Activated gamma-delta T cell treated with anti-CD3 and anti-CD28 coated beads, Interleukin-2, amount 50 U/mL, for 16 hours (primary cell): Measurements from ENCODE around the gene PYHIN1.
"Not testable (repeated sequence)": the region's sequence is repeated elsewhere in the genome, so short reads cannot be mapped to it uniquely, and the experiment has no call there.

Experiments used
- DNase-seq: peaks from one replicate; pipeline ENCODE4 v3.0.0-alpha.2; 2020; ENCODE audit warnings: low read depth

PYHIN1 gene

GRCh38 chr1:158979229-158979628 is 47.9 kb downstream of the PYHIN1 start:
- DNase-seq, result no peak

DNA sequence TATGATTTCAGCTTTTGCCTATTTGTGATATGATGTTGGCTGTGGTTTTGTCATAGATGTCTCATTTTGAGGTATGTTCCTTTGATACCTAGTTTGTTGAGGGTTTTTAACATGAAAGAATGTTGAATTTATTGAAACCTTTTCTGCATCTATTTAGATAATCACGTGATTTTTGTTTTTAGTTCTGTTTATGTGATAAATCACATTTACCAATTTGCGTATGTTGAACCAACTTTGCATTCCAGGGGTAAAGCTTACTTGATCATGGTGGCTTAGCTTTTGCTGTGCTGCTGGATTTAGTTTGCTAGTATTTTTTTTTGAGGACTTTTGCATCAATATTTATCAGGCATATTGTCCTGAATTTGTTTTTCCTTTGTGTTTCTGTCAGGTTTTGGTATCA is 51.9 kb downstream of the PYHIN1 start:
- DNase-seq, result no peak

GRCh38 chr1:158984386-158984785 is 53.0 kb downstream of the PYHIN1 start:
- DNase-seq, result no peak

- no peak for DNase-seq
Observed at GRCh38 chr1:158989424-158989823, 58.1 kb downstream of the PYHIN1 start.

DNA sequence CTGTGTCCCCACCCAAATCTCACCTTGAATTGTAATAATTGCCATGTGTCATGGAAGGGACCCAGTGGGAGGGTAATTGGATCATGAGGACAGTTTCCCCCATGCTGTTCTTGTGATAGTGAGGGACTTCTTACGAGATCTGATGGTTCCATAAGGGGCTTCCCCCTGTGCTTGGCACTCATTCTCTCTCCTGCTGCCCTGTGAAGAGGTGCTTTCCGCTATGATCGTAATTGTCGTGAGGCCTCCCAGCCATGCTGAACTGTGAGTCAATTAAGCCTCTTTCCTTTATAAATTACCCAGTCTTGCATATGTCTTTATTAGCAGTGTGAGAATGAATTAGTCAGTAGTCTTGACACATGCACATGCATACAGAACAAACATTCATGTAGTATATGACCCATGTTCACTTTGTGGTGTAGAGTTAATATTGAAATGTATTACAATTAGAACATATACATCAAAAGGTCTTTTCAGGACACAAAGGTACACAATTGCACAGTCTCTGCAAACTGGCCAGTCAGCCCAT is 61.5 kb downstream of the PYHIN1 start:
- DNase-seq, result no peak

DNA sequence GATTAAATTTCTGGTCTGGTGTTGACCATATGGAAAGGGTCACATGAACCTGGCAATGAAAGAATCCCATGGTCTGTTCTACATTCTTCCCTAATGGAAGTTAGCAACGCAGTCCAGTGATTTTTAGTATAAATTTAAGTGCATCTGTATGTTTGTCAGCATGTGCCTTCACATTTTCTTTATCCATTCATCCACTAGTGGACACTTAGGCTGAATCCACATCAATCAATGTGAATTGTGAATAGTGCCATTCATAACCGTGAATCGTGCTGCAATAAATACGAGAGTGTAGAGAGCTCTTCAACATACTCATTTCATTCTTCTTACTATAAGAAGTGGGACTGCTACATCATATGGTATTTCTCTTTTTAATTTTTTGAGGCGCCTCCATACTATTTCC is 65.6 kb downstream of the PYHIN1 start:
- no peak for DNase-seq

DNA sequence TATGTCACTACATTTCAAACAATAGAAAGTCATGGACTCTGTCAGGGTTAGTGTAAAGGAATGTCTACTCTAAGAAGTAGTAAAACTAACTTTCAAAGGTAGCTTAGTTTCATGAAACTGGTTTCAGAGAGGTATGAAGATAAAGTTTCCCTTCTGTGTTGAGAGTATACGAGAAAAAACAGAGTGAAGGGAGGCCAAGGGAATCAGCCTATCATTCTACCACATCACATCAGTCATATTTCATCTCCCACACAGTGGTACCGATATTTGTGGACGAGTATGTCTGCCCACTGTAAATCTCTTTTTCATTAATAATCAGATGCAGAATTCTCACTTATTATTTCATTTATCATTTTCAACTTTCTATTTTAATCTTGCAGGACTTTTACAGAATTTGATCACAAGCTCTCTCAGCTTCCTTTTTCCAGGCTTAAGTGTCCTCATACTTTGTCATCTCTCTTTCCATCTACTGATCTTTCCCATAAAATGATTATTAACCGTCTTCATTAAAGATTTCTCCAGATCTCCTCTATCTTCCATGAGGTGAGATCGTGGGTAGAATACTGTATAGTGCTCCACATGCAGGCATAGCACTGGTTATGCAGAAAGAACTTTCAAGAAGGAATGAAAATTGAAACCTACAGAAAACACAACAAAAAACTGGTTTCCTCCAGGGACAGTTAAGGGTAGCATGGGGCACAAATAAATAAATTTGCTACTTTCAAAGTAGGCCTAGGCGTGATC is 66.9 kb downstream of the PYHIN1 start:
- DNase-seq, result no peak

DNA sequence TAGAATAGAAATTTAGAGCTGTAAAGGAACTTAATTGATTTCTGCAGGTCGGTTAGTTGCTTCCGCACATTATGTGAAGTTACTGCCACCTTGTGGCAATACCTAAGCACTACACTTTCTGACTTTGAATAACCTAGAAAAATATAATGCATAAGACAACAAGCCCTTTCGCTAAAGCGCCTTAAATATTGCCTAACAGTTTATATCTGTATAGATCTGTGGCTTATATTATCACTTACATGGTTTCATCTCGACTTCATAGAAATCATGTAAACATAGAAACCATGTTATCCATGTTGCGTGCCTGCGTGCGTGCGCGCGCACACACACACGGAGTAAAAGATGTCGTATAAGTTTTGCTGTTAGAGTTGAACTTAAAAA is 67.4 kb downstream of the PYHIN1 start:
- DNase-seq, result peak; percentile 30

DNA sequence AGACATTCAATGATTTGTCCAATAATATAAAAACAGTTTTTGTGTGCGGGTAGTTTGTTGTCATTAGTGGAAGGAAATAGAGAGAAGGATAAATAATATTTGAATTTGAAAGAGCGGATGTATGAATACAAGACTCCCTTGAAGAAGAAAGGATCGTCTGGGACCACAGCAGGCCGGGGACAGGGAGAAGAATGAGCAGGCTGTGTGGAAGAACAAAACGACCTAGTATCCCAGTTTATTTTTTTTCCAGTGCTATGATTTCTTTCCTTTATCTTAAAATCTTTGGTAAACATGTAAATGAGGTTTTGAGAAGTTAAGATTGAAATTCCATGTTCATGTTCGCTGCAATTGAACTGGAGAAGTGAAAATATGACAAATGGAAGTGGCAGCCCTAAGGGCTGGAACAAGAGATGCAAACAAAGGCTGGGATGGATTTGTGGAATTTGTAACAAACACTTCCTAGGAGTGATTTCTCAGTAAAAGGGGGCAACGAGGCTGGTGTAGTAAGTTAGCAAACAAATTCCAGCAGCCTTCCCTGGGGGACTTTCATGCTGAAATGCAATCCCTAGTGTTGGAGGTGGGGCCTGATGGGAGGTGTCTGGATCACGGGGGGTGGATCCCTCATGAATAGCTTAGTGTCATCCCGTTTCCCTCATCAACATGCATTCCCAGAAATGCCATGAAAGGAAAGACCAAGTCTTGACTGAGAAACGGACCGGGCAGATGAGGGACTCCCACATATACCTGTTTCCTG is 68.1 kb downstream of the PYHIN1 start:
- DNase-seq, result no peak

GRCh38 chr1:159000070-159000409 is 68.7 kb downstream of the PYHIN1 start:
- no peak for DNase-seq

GRCh38 chr1:159000625-159001024 is 69.3 kb downstream of the PYHIN1 start:
- no peak for DNase-seq

DNA sequence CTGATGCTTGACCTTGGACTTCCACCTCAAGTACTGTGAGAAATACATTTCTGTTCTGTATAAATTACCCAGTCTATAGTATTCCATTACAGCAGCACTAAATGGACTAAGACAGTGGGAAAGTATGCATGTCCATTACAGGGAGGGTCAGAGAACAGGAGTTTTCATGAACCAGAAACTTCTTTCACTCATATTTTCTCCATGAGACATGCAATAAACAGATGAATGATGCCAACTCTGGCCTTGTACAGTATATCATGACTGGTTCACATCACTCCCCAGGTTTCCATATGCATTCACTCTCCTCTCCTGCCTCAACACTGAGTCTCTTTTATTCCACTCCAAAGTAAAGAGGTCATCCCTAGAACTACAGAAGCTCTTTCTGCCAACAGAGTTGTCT is 73.8 kb downstream of the PYHIN1 start:
- no peak for DNase-seq

DNA sequence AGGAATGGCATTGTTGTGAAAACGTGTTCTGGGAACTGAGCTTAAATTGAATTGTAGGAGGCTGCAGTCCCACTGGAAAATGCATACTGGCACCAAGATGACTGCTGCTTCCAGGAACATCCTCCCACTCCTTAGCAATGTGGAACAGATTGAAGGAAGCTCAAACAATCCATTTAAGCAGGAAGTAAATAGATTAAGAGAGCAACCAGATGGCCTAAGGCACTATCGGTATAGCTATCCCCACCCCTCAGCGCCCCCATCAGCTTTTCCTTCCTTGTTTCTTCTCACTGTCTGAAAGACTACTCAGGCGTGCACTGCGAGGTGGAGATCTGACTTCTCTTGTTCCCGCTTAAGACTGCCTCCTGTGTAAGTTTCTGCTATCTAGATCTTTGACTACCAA is 74.3 kb downstream of the PYHIN1 start:
- no peak for DNase-seq

DNA sequence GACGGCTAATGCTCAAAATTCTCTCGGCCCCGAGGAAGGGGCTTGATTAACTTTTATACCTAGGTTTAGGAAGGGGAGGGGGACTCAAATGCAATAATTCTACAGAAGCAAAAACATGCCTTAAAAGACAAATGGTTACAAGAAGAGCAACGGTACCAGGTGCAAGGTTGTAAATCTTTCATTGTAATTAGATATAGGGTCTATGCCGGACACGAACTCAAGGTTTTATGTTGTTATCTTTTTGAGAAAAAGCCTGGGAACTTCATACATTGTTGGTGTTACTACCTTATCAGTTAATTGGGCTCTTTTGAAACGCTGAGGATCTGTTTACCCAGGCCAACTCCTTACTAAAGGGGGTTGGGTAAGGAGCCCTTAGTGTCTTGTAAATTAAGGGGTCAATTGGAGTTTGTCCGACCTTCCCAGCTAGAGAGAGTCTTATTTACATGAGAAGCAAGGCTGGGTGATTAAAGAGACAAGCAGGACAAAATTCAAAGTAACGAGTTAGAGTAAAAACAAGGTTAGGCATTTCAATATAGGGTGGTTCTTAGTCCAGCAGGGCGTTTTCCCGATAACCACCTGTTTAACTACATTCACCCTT is 75.0 kb downstream of the PYHIN1 start:
- not testable (repeated sequence) for DNase-seq

DNA sequence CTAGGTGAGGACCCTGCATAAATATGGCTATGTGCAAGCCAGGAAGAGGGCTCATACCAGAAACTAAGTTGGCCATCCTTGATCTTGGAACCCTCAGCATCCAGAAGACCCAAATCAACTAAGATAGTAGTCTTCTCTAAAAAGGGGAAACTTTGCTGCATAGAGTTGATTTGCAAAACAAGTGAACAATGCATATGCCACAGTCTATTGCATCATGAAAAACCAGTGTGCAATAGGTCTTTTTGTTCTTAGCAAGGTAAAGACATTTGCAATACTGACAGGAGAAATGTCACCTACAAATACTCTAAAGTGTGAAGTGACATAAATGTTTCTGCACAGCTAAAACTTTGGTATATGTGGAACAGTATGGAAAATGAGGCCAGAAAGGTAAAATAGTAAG is 76.4 kb downstream of the PYHIN1 start:
- DNase-seq, result no peak

GRCh38 chr1:159008744-159009188 is 77.4 kb downstream of the PYHIN1 start:
- peak; percentile 54 for DNase-seq

DNA sequence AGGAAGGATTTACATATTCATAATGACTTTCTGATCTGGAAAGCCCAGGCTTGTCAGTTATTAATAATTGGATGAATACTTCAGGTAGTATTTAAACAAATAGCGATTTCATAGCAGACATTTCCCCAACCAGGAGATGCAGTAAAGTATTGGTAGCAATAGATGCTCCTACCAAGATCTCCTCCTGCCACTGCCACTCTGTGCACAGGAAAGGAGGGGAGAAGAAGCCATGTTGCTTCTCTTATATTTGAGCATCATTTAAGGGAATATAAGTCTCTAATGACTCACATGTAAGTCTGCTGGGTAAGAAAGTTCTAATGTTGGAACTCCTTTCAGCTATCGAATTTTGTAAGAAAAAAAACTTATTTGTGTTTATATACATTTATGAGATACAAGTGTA is 77.9 kb downstream of the PYHIN1 start:
- no peak for DNase-seq

DNA sequence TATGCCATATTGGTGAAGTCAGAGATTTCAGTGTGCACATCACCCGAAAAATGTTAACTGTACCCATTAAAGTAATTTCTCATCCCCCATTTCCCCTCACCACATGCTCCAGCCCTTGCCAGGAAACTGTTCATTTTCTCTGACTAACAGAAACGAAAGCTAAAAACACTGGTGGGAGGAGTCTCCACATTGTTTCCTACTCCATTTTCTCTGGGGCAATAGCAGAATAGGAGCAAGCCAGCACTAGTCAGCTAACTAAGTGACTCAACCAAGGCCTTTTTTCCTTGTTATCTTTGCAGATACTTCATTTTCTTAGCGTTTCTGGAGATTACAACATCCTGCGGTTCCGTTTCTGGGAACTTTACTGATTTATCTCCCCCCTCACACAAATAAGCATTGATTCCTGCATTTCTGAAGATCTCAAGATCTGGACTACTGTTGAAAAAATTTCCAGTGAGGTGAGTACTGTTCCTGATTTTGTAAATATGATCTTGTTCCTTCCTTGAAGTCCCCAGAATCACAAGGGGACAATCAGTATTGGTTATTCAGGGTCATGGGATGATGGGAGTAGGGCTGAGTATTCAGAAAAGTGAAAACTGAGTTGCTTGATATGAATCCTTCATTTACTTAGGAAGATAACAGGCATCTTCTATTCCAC is 78.5 kb downstream of the PYHIN1 start, which contains the start of gene IFI16:
IFI16 (plus strand) TSS at position 204 of the 658 bp plus-strand sequence. CDS start 4,774 bp downstream, outside the sequence.
- DNase-seq, result peak; percentile 38

GRCh38 chr1:159010391-159010790 is 79.0 kb downstream of the PYHIN1 start:
- no peak for DNase-seq

DNA sequence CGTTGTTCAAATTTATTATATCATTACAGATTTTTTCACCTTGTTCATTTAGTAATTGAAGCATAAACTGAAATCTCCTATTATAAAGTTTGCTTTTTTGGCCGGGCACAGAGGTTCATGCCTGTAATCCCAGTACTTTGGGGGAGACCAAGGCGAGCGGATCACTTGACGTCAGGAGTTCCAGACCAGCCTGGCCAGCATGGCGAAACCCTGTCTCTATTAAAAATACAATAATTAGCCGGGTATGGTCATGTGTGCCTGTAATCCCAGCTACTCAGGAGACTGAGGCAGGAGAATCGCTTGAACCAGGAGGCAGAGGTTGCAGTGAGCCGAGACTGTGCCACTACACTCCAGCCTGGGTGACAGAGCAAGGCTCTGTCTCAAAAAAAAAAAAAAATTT is 79.6 kb downstream of the PYHIN1 start:
- not testable (repeated sequence) for DNase-seq

DNA sequence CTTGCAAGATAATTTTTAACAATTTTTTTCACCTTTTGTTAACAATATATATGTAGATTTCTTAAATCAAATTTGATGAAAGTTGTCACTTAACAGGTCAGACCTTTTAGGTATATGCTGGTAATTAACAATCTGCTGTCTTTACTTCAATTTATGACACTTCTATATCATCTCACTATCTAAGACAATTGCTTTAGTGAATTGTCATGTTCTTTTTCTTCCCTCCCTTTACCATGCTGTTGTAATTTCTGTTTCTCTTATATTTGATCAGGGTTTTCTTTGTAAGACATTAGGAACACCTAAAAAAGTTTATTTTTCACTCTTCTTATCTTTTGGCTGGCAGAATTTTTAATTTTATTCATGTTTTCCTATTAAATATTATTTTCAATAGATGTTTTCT is 80.4 kb downstream of the PYHIN1 start:
- DNase-seq, result no peak

GRCh38 chr1:159012495-159012894 is 81.1 kb downstream of the PYHIN1 start:
- no peak for DNase-seq
